ENCODE data around the gene SCN11A.

Gene SCN11A

DNA sequence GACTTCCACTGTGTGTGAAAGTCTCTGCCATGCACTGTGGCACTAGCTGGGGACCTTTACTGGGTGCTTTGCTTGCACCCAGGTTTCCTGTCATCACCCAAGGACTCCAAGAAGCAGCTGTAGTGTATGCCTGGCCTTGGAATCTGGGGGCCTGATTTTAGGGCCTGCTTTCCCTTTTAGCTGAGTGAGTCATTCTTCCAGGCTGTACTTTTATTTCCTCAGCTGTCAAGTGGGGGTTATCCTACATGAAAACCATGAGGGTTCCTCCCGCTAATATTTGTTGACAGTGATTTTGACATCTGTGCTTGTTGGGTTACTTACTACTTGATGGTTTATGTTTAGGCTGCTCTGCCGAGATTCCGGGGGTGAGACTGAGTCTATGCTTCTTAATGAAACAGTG, 37.1 kb upstream of the SCN11A start:
- DNase-seq (ENCODE audit: extremely low spot score), result no peak
- CTCF ChIA-PET, result interaction anchor here (1.1 to 3.1 kb wide), 5 partner anchors 12 to 200 kb away, joined by 3 to 11 read pairs (median 5); no protein-coding TSS in a partner anchor

DNA sequence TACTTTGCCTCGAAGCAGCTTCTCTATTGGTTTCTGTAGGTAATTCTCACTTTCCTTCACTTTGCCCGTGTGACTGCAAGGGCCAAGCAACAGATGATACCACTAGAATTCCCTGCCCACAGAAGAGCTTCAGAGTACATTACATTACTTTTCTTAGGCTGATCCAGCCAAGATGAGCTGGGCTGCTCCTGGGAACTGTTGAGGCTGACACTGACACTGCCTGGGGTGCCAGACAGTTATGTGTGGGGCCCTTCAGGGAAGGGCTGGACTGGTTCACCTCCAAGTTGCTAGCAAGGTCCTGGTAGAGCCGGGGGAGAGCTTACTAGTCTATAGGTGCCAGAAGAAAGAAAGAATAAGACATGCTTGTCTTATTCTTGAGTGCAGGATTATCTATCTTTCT, 36.7 kb upstream of the SCN11A start:
- TF ChIP-seq, protein P1, sequence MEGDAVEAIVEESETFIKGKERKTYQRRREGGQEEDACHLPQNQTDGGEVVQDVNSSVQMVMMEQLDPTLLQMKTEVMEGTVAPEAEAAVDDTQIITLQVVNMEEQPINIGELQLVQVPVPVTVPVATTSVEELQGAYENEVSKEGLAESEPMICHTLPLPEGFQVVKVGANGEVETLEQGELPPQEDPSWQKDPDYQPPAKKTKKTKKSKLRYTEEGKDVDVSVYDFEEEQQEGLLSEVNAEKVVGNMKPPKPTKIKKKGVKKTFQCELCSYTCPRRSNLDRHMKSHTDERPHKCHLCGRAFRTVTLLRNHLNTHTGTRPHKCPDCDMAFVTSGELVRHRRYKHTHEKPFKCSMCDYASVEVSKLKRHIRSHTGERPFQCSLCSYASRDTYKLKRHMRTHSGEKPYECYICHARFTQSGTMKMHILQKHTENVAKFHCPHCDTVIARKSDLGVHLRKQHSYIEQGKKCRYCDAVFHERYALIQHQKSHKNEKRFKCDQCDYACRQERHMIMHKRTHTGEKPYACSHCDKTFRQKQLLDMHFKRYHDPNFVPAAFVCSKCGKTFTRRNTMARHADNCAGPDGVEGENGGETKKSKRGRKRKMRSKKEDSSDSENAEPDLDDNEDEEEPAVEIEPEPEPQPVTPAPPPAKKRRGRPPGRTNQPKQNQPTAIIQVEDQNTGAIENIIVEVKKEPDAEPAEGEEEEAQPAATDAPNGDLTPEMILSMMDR (IDR thresholded peaks at IDR 0.05; ENCODE audit: control extremely low read depth, extremely low read depth, low read depth, missing control alignments), result no peak
- ChIA-PET CTCF (interaction anchor here (0.7 to 3.1 kb wide), 7 partner anchors 9 to 200 kb away, joined by 3 to 11 read pairs (median 4); no protein-coding TSS in a partner anchor), POLR2A (interaction anchor here (0.6 kb wide), 1 partner anchor 75 kb away, joined by 3 read pairs; no protein-coding TSS in a partner anchor)
- DNase-seq (ENCODE audit: extremely low spot score), result no peak

More for the DNA sequence above, 37.1 kb upstream of the SCN11A start:
- TF ChIP-seq, protein P1 (IDR thresholded peaks at IDR 0.05; ENCODE audit: control extremely low read depth, extremely low read depth, low read depth, missing control alignments), result no peak
- POLR2A ChIA-PET, result interaction anchor here (0.6 kb wide), 1 partner anchor 76 kb away, joined by 3 read pairs; no protein-coding TSS in a partner anchor

DNA sequence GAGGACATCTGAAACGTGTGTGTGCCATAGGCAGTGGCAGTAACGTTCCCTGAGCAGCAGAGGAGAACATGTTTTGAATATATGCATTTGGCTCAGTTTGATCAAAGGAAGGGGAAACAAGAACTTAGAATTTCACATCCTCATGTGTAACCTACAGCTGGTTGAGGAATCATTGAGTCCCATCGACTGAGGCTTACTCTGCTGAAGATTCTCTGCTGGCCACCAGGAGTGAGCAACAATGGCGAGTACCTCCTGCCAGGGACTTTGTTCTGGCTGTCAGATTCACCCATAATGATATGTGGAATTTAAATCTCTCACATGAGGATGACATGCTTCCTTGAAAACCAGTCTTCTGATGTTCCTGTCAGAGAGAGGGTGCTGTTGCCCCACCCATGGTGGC, 34.4 kb upstream of the SCN11A start:
- ChIA-PET POLR2A (no interaction called here), CTCF (interaction anchor here (0.9 to 3.1 kb wide), 9 partner anchors 9 to 202 kb away, joined by 3 to 11 read pairs (median 4); no protein-coding TSS in a partner anchor)
- DNase-seq (ENCODE audit: extremely low spot score), result no peak
- TF ChIP-seq, protein P1 (IDR thresholded peaks at IDR 0.05; ENCODE audit: control extremely low read depth, extremely low read depth, low read depth, missing control alignments), result no peak

DNA sequence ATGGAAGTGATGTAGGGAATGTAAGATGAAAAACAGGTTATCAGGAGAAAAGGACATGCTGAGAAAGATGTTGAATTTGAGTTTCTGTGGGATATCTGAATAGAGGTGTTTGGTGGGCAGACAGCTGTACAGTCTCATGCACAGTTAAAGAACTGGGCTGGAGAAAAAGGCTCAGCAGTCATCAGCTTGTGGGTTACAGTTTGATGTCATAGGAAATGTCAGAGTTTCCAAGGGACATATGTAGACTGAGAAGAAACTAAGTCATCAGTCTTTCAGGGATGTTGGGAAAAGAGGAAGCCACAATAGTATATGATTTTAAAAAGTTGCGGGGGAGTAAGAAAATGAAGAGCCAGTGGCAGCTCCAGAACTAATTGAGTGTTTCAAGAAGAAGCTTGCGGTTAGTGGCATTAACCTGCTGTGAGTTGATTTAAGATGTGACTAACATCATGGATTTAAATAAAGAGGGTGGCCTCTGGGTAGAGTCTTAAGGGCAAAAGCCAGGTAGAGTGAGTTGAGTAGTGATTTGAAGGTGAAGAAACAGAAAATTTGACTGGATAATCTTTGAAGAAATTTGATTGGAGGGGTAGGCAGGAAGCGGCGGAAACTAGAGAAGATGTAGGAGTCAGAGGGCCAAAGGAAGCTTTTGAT, 31.0 kb upstream of the SCN11A start:
- CTCF ChIA-PET, result interaction anchor here (1.2 to 2.6 kb wide), 3 partner anchors 10 to 17 kb away, joined by 4 to 7 read pairs (median 6); no protein-coding TSS in a partner anchor
- POLR2A ChIA-PET, result no interaction called here
- TF ChIP-seq, protein P1 (IDR thresholded peaks at IDR 0.05; ENCODE audit: control extremely low read depth, extremely low read depth, low read depth, missing control alignments), result no peak
- no peak for DNase-seq (ENCODE audit: extremely low spot score)

DNA sequence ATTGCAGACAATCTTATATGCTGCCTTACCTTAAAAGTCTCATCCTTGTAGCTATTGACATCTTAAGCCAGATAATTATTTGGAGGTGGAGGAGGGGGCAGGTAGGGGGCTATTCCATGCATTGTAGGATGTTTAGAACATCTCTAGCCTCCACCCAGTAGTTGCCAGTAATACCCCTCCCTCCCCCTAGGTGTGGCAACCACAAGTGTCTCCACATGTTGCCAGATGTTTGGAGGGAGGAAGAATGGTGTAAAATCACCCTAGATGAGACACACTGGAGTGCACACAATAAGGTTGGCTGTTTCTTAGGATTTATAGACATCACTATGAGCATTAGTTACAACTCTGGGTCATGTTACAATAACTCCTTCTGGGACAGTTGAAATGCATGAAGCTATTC, 28.3 kb upstream of the SCN11A start:
- ChIA-PET CTCF (interaction anchor here (1.5 to 2.6 kb wide), 2 partner anchors 11 to 14 kb away, joined by 4 to 7 read pairs; no protein-coding TSS in a partner anchor), POLR2A (no interaction called here)
- TF ChIP-seq, protein P1 (IDR thresholded peaks at IDR 0.05; ENCODE audit: control extremely low read depth, extremely low read depth, low read depth, missing control alignments), result no peak
- DNase-seq (ENCODE audit: extremely low spot score), result no peak

DNA sequence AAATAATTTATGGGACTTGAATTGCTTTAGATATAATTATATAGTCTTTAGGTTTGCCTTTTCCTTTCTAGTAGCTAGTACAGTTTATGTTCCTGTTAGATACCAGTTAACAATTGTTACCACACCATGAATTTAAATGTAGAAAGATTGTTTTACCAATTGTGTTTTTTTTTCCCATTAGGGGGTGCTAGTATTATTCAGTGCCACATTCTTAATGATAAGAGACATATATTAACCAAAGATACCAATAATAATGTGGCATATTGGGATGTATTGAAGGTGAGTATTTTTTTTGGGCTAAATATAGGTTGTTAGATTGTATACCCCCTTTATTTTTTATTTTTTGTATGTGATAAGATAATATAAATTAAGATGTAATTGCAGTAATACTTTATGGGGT, 27.8 kb upstream of the SCN11A start:
- ChIA-PET CTCF (interaction anchor here (0.8 kb wide), 1 partner anchor 8 kb away, joined by 3 read pairs; no protein-coding TSS in a partner anchor), POLR2A (no interaction called here)
- TF ChIP-seq, protein P1 (IDR thresholded peaks at IDR 0.05; ENCODE audit: control extremely low read depth, extremely low read depth, low read depth, missing control alignments), result no peak
- DNase-seq (ENCODE audit: extremely low spot score), result no peak
